Left ventricle myocardium inferior (tissue), 1 donor: Measurements from ENCODE around the gene GJB6. TPM values are rescaled to one million over a fixed set of nuclear protein-coding genes. Genes with fewer than 3 reads are reported as not detected.

Experiments
- DNase-seq: peaks from one replicate; pipeline ENCODE4 v3.0.0-alpha.2; 2020
- H3K27ac ChIP-seq: fragments of 200-600 bp; replicated peaks from 2 replicates; pipeline ENCODE4 v1.8.0; 2021
- H3K27me3 ChIP-seq: fragments of 200-600 bp; 2 replicates; pipeline ENCODE4 v1.8.0; 2021; ENCODE audit warnings: low read depth
- H3K36me3 ChIP-seq: fragments of 200-600 bp; 2 replicates; pipeline ENCODE4 v1.8.0; 2021
- H3K4me1 ChIP-seq: fragments of 200-600 bp; 2 replicates; pipeline ENCODE4 v1.8.0; 2021
- H3K4me3 ChIP-seq: fragments of 200-600 bp; 2 replicates; pipeline ENCODE4 v1.8.0; 2021; ENCODE audit warnings: mild to moderate bottlenecking, moderate library complexity
- H3K9me3 ChIP-seq: fragments of 200-600 bp; replicated peaks from 2 replicates; pipeline ENCODE4 v1.8.0; 2021
- CTCF ChIP-seq: fragments of 200-600 bp; IDR thresholded peaks from 2 replicates; pipeline ENCODE4 v1.8.0; 2021; ENCODE audit warnings: antibody characterized with exemption, mild to moderate bottlenecking, borderline replicate concordance
- intact Hi-C: fragments of 100-400 bp; cut with micrococcal nuclease; formaldehyde crosslinking; loops from one replicate; pipeline ENCODE4 v1.11.0; 2022
- total RNA-seq: library from RNA; stranded (reverse); fragmentation: NEBNext Ultra II Directional; extraction: Animal tissue kit (Norgen Biotek cat#: 25700); gene quantifications from one replicate; pipeline ENCODE4 v1.2.1, GENCODE V29; 2021
- donor health status: DM: no; HTN: yes; CAD: no; lungs with severe emphysema.

The GJB6 gene
- total RNA-seq, 1 donor from 2014 or later: not detected

- Histone ChIP-seq H3K4me3 (no peak overlapping the region), H3K9me3 (no peaks in the 10 kb centered on the region), H3K4me1 (peaks cover 30% of the 10 kb centered on the region), H3K36me3 (no peaks in the 10 kb centered on the region), H3K27ac (no peak overlapping the region), H3K27me3 (peaks cover 61% of the 10 kb centered on the region)
- DNase-seq: no peak
- TF ChIP-seq CTCF: no peak
- intact Hi-C loops: no loop called here
Observed at GRCh38 chr13:20190481-20191310, 41.4 kb downstream of the GJB6 start.

- H3K4me3 ChIP-seq: no peak overlapping the region
Observed at GRCh38 chr13:20190076-20190475, 42.0 kb downstream of the GJB6 start.

GRCh38 chr13:20188667-20189553 is 43.2 kb downstream of the GJB6 start:
- Histone ChIP-seq H3K36me3 (no peaks in the 10 kb centered on the region), H3K4me3 (no peak overlapping the region), H3K4me1 (peaks cover 35% of the 10 kb centered on the region), H3K27ac (no peak overlapping the region), H3K9me3 (no peaks in the 10 kb centered on the region), H3K27me3 (peaks cover 56% of the 10 kb centered on the region)
- TF ChIP-seq CTCF: no peak
- intact Hi-C loops: no loop called here
- no peak for DNase-seq

More at GRCh38 chr13:20190076-20190475, 42.0 kb downstream of the GJB6 start:
- intact Hi-C loops: no loop called here
- no peaks in the 10 kb centered on the region for H3K36me3 ChIP-seq
- H3K4me1 ChIP-seq: peaks cover 36% of the 10 kb centered on the region
- H3K27me3 ChIP-seq: peaks cover 61% of the 10 kb centered on the region
- no peak overlapping the region for H3K27ac ChIP-seq
- DNase-seq: no peak
- TF ChIP-seq CTCF: no peak
- H3K9me3 ChIP-seq: no peaks in the 10 kb centered on the region

GRCh38 chr13:20186771-20187170 is 45.3 kb downstream of the GJB6 start:
- intact Hi-C loops: no loop called here
- no peak overlapping the region for H3K4me3 ChIP-seq
- H3K27me3 ChIP-seq: peaks cover 42% of the 10 kb centered on the region
- H3K36me3 ChIP-seq: no peaks in the 10 kb centered on the region
- H3K9me3 ChIP-seq: no peaks in the 10 kb centered on the region
- no peak overlapping the region for H3K27ac ChIP-seq
- H3K4me1 ChIP-seq: peaks cover 14% of the 10 kb centered on the region
- no peak for DNase-seq
- no peak for TF ChIP-seq CTCF

- intact Hi-C loops: no loop called here
- no peaks in the 10 kb centered on the region for H3K9me3 ChIP-seq
- H3K36me3 ChIP-seq: no peaks in the 10 kb centered on the region
- no peak overlapping the region for H3K27ac ChIP-seq
- no peak overlapping the region for H3K4me3 ChIP-seq
- peaks cover 10% of the 10 kb centered on the region for H3K4me1 ChIP-seq
- TF ChIP-seq CTCF: no peak
- DNase-seq: no peak
- peaks cover 43% of the 10 kb centered on the region for H3K27me3 ChIP-seq
Observed at GRCh38 chr13:20185366-20186056, 46.6 kb downstream of the GJB6 start.
